Fibroblast of lung (primary cell): ENCODE data around the gene KLF17. TPM values are rescaled to one million over a fixed set of nuclear protein-coding genes. Genes with fewer than 3 reads are reported as not detected.
A peak's percentile ranks its signal among the peaks of the same experiment; 100 is the strongest.

Experiments
- DNase-seq, 2 donors: peaks; one replicate each; pipeline versions ENCODE4 v3.0.0 to v3.0.0-alpha.2; 2010; ENCODE audit warnings: low read depth in 2 of 2
- H2AFZ ChIP-seq: 2 replicates; pipeline ENCODE4 v1.5.1; 2012; ENCODE audit warnings: low read length, control low read depth, inconsistent platforms
- H3K27ac ChIP-seq: 2 replicates; pipeline ENCODE4 v1.5.1; 2011; ENCODE audit warnings: low read length, control low read depth; ENCODE audit not compliant: insufficient read depth
- H3K27me3 ChIP-seq: 2 replicates; pipeline ENCODE4 v1.5.1; 2011; ENCODE audit warnings: mild to moderate bottlenecking, low read length; ENCODE audit not compliant: control insufficient read depth, insufficient read depth
- H3K36me3 ChIP-seq: 2 replicates; pipeline ENCODE4 v1.5.1; 2011; ENCODE audit warnings: low read length; ENCODE audit not compliant: control insufficient read depth, insufficient read depth
- H3K4me1 ChIP-seq: 2 replicates; pipeline ENCODE4 v1.5.1; 2011; ENCODE audit warnings: low read length; ENCODE audit not compliant: control insufficient read depth, insufficient read depth; ENCODE audit errors: extremely low read depth
- H3K4me2 ChIP-seq: 2 replicates; pipeline ENCODE4 v1.5.1; 2011; ENCODE audit warnings: low read length, control low read depth; ENCODE audit not compliant: insufficient read depth; ENCODE audit errors: extremely low read depth
- H3K4me3 ChIP-seq, 4 experiments: fragments of 200-600 bp in 1 of 4; sonication (generic) in 1 of 4; replicated peaks in 1 of 4; 2 replicates each; pipeline ENCODE4 v1.5.1; 2011 to 2016; ENCODE audit warnings: low read length in 4 of 4, low read depth in 3 of 4, mild to moderate bottlenecking in 3 of 4, control low read depth in 2 of 4, inconsistent platforms in 1 of 4, mixed read lengths in 1 of 4; ENCODE audit not compliant: insufficient read depth in 1 of 4; ENCODE audit errors: control extremely low read depth in 1 of 4
- H3K79me2 ChIP-seq: 2 replicates; pipeline ENCODE4 v1.5.1; 2012; ENCODE audit warnings: mild to moderate bottlenecking, low read length, inconsistent platforms; ENCODE audit not compliant: control insufficient read depth, insufficient read depth
- H3K9ac ChIP-seq: 2 replicates; pipeline ENCODE4 v1.5.1; 2011; ENCODE audit warnings: mild to moderate bottlenecking, low read length, control low read depth; ENCODE audit not compliant: insufficient read depth
- H3K9me3 ChIP-seq: 2 replicates; pipeline ENCODE4 v1.5.1; 2012; ENCODE audit warnings: low read depth, low read length; ENCODE audit not compliant: control insufficient read depth, insufficient read depth
- H4K20me1 ChIP-seq: 2 replicates; pipeline ENCODE4 v1.5.1; 2011; ENCODE audit warnings: low read length; ENCODE audit not compliant: control insufficient read depth, insufficient read depth; ENCODE audit errors: extremely low read depth
- CTCF ChIP-seq, 2 donors: IDR thresholded peaks in 1 of 2; conservative IDR thresholded peaks in 1 of 2; 1 replicate in 1 of 2; 2 replicates in 1 of 2; pipeline ENCODE4 v1.5.1; 2011 to 2012; ENCODE audit warnings: low read length in 2 of 2, control low read depth in 1 of 2, inconsistent platforms in 1 of 2, low read depth in 1 of 2, mild to moderate bottlenecking in 1 of 2
- EZH2 ChIP-seq: IDR thresholded peaks from 2 replicates; pipeline ENCODE4 v1.5.1; 2012; ENCODE audit warnings: low read length, control low read depth, mild to moderate bottlenecking; ENCODE audit errors: missing control alignments
- polyA plus RNA-seq, 2 donors: library from polyadenylated mRNA; depleted of rRNA in 1 of 2; stranded (reverse) in 1 of 2; unstranded in 1 of 2; fragments of >200 nt; gene quantifications; 2 replicates each; pipeline ENCODE4 v1.2.1, GENCODE V29; 2011 to 2012; ENCODE audit warnings: missing spikeins in 1 of 2
- total RNA-seq: library from RNA; depleted of rRNA; stranded (reverse); fragments of >200 nt; gene quantifications from 2 replicates; pipeline ENCODE4 v1.2.1, GENCODE V29; 2014

KLF17 gene
- total and polyA plus RNA-seq, 2 donors (not counting 1 experiment from before 2014, with no cell fraction given), result 0.05 to 0.50 TPM

DNA sequence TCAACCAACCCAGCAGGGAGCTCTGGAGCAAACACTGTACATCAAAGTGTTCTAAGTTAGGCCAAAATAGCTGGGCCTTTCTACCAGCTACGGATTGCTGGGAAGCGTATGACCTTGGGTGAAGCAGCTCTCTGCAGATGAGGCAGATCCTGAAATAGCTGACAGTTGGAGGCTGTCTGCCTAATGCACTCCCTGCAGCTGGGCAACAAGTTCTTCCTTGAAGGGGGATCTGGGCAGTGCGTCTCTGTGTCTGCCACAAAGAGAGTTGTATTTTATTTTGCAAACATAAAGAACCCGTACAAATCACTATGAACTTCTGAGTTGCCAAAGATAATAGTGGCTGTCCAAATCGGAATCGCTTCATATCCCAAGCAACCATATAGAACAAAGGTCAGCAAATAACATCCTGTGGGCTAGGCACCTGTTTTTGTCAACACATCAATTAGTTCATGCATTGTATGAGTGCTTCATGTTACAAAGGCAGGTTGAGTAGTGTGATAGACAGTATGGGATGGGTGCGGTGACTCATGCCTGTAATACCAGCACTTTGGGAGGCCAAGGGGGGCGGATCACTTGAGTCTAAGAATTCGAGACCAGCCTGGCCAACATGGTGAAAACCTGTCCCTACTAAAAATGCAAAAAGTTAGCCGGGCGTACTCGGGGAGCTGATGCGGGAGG, 29.1 kb upstream of the KLF17 start:
- Histone ChIP-seq H3K4me3 (no peak overlapping the region), H3K4me2 (no peak overlapping the region), H4K20me1 (no peaks in the 10 kb centered on the region), H3K27ac (no peak overlapping the region), H2AFZ (no peak overlapping the region), H3K9me3 (no peaks in the 10 kb centered on the region), H3K4me1 (peaks cover 2% of the 10 kb centered on the region), H3K36me3 (no peaks in the 10 kb centered on the region), H3K9ac (no peak overlapping the region), H3K79me2 (no peaks in the 10 kb centered on the region), H3K27me3 (no peaks in the 10 kb centered on the region)
- peak in 1 of 2 donors; percentile 32 for DNase-seq
- no peak for TF ChIP-seq EZH2
- no peak for TF ChIP-seq CTCF (conservative IDR thresholded peaks at IDR 0.05 in 1 of 2, IDR thresholded peaks at IDR 0.05 in 1 of 2; ENCODE audit: low read depth in 1 of 2, low read length in 2 of 2)

GRCh38 chr1:44090429-44091252, 28.0 kb upstream of the KLF17 start:
- Histone ChIP-seq H3K4me1 (peaks cover under 1% of the 10 kb centered on the region), H3K4me3 (no peak overlapping the region), H3K27ac (no peak overlapping the region), H4K20me1 (no peaks in the 10 kb centered on the region), H2AFZ (no peak overlapping the region), H3K9ac (no peak overlapping the region), H3K9me3 (no peaks in the 10 kb centered on the region), H3K36me3 (no peaks in the 10 kb centered on the region), H3K4me2 (no peak overlapping the region), H3K79me2 (no peaks in the 10 kb centered on the region), H3K27me3 (no peaks in the 10 kb centered on the region)
- TF ChIP-seq CTCF (conservative IDR thresholded peaks at IDR 0.05 in 1 of 2, IDR thresholded peaks at IDR 0.05 in 1 of 2; ENCODE audit: low read depth in 1 of 2, low read length in 2 of 2) (no peak), EZH2 (no peak)
- no peak for DNase-seq

- Histone ChIP-seq H3K4me3 (no peak overlapping the region), H3K4me1 (no peaks in the 10 kb centered on the region), H3K4me2 (no peak overlapping the region), H3K9ac (no peak overlapping the region), H3K27ac (no peak overlapping the region), H4K20me1 (no peaks in the 10 kb centered on the region), H3K9me3 (no peaks in the 10 kb centered on the region), H3K27me3 (no peaks in the 10 kb centered on the region), H2AFZ (no peak overlapping the region), H3K79me2 (no peaks in the 10 kb centered on the region), H3K36me3 (no peaks in the 10 kb centered on the region)
- no peak for DNase-seq
- TF ChIP-seq CTCF (conservative IDR thresholded peaks at IDR 0.05 in 1 of 2, IDR thresholded peaks at IDR 0.05 in 1 of 2; ENCODE audit: low read depth in 1 of 2, low read length in 2 of 2) (no peak), EZH2 (no peak)
Measured at GRCh38 chr1:44094047-44094446, 24.6 kb upstream of the KLF17 start.
